ENCODE data around the gene TPPP.
"Not testable (repeated sequence)": the region's sequence is repeated elsewhere in the genome, so short reads cannot be mapped to it uniquely, and the experiment has no call there.

TPPP gene

GRCh38 chr5:643811-644271, 49.3 kb downstream of the TPPP start:
- peak; percentile 77 for DNase-seq

GRCh38 chr5:643351-643801, 49.8 kb downstream of the TPPP start:
- peak; percentile 91 for DNase-seq

DNA sequence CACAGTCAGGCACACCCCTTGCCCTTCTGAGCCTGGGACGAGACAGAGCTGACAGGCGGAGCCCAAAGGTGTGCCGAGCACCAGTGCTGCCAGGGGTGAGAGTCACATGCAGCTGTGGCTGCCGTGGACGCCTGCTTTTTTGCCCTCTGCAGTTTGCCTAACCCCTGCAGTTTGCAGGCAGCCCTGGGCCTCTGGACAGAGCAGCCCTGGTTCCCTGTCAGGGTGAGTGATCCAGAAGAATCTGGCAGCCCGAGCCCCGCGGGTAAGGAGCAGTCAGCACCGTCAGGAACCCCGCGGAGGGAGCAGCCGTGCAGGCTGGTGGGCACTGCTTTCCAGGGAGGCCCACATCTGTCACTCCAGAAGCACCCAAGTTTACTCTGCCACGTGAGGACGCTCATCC, 50.7 kb downstream of the TPPP start:
- no peak for DNase-seq

GRCh38 chr5:641331-641765, 51.8 kb downstream of the TPPP start:
- no peak for DNase-seq

DNA sequence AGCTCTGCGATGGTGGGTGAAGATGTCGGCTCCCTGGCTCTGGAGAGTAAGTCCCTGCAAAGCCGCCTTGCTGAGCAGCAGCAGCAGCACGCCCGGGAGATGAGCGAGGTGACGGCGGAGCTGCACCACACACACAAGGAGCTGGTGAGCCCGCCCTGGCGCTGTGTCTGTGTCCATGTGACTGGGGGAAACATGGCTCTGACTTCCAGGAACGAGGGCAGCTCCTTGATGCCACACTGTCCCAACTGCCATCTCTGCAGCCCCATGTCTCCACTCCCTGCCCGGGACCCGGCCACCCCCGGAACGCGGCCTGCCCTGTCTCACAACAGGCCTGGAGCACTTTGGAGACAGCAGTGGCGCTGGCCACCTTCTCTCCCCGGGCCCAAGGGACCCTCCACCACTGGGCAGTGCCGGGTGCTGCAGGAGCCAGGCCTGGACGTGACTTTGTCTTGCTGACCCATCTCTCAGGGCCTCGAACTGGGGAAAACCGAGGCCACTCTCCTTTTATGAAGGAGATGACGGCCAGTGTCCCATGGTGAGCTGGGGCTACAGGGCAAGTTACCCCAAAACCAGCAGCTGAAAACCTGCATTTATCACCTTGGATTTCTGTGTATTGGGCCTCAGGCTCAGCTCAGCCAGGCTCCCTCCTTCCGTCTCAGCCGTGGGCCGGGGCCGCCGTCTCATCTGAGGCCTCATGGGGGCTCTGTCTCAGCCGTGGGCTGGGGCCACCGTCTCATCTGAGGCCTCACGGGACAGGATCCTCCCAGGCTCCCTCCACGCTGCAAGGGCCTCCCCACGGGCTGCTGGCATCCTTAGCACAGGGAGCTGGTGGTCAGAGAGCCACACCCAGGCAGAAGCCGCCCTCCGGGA, 52.5 kb downstream of the TPPP start:
- DNase-seq: no peak

GRCh38 chr5:639584-640213, 53.5 kb downstream of the TPPP start:
- DNase-seq: no peak

DNA sequence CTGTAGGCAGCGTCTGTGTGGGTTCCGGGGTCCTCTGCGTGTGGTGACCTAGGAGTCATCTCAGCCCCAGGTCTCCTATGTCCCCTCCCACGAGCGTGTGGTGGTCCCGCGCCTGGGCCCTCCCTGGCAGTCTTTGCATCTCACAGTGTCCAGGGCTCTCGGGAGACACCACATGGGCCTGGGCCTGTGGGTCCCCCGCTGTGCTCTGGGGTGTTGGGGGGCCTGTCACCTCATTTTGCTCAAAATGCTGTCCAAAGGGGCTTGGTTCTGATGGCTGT, 54.0 kb downstream of the TPPP start:
- no peak for DNase-seq

- DNase-seq: no peak
Measured at GRCh38 chr5:638501-639252, 54.5 kb downstream of the TPPP start.

DNA sequence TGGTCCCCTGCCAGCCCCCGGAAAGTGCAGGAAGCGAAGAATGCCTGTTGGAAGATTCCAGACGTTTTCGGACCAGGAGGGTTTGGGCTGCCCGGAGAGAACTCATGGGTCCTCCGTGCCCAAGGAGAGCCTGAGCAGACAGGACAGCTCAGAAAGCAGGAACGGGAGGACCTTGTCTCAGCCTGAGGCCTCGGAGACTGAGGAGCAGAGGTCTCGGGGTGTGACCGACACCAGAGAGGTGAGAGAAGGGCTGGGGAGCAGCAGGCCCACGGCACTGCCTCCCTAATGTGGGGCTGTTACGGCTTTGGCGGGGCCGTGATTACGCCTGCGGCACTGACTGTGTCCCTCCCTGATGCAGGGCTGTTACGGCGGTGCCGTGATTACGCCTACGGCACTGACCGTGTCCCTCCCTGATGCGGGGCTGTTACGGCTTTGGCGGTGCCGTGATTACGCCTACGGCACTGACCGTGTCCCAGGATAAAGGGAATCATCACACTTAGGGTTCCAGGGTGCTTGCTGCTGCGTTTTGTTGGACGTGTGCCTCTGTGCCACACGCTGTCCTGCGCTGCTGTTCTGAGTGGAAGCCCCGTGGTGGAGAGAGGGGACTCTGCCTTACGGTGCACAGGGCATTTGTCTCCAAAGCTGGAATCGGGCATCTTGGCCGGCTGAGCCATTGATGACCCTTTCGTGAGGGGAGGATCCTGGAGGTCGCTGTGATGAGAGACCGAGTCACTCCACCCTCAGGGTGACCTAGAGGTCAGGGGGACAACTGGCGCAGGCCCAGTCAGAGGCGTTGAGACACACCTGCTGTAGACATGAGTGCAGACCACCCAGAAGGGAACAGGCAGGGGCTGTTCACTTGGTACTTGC, 55.3 kb downstream of the TPPP start:
- no peak for DNase-seq

GRCh38 chr5:636951-637350, 56.2 kb downstream of the TPPP start:
- no peak for DNase-seq

DNA sequence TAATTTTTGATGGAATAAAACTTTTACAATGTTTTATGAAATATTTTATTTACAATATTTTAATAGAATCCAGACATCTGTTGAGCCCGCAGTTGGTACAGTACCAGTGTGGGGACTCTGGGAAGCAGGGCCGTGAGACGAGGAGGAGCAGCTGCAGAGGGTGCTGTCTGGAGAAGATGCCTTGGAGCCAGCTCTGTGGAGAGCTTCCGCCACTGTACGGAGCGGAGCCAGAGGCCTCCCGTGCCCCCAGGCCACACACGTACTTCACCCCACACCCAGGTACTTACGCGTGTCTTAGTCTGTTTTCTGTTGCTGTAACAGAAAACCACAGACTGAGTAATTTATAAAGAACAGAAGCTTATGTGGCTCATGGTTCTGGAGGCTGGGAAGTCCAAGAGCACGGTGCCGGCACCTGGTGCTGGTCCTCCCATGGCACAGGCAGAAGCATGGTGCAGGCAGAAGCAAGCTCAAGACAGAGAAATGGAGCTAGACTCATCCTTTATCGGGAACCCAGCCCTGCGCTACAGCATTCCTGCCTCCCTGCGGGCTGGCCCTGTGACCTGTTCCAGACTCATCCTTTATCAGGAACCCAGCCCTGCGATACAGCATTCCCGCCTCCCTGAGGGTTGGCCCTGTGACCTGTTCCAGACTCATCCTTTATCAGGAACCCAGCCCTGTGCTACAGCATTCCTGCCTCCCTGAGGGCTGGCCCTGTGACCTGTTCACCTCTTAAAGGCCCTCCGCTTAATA, 57.7 kb downstream of the TPPP start:
- DNase-seq: no peak

DNA sequence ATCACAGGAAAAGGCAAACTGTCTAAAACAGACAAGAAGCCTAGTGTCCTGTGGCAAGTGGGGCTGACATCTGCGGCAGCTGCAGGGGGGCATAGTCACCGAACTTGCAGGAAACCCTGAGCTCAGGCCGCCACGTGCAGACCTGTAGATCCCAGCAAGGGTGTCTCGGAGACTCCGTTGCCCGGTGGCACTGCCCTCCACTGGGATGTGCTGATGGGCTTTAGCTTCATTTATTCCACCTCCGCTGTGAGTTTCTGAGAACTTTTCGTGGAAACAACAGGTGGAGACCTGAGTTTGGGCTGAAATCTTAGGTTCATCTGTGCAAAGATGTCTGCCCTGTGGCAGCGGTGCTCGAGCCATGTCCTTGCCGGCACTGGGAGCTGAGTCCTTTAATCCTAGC, 59.0 kb downstream of the TPPP start:
- DNase-seq: no peak

DNA sequence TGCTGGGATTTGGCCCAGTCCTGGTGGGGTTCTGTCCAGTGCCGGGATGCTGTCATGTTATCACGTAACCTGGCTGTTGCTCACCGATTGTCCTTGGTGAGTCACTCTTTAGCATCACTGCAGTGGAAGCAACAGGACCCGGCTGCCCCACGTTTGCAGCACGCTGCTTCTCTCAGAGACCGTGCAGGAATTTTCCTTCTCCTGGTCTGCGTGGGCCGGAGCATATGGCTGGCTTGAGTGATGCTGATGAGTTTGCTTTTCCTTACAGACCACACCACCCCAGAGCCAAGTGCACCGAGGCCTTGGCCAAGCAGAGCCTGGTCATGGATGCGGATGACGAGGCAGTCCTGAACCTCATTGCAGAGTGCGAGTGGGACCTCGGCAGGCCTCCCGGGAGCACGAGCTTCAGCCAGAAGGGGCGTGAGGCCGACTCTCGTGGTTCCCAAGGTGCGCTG, 59.6 kb downstream of the TPPP start:
- no peak for DNase-seq

DNA sequence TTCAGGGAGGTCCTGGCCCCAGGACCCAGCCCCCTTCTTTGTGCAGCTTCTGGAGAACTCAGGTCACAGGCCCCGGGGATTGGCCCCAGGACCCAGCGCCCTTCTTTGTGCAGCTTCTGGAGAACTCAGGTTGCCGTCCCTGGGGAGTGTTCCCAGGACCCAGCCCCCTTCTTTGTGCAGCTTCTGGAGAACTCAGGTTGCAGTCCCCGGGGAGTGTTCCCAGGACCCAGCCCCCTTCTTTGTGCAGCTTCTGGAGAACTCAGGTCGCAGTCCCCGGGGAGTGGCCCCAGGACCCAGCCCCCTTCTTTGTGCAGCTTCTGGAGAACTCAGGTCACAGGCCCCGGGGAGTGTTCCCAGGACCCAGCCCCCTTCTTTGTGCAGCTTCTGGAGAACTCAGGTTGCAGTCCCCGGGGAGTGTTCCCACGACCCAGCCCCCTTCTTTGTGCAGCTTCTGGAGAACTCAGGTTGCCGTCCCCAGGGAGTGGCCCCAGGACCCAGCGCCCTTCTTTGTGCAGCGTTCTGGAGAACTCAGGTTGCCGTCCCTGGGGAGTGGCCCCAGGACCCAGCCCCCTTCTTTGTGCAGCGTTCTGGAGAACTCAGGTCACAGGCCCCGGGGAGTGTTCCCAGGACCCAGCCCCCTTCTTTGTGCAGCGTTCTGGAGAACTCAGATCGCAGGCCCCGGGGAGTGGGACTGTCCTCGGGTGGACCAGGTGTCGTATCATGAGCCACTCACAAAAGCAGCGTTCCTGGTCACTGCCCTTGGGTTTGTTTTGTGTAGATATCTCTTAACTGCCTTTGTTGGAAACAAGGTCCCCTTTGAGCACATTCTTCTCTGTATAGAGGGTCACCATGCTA, 64.6 kb downstream of the TPPP start:
- DNase-seq: not testable (repeated sequence)

- no peak for DNase-seq
Measured at GRCh38 chr5:627840-628239, 65.3 kb downstream of the TPPP start.

DNA sequence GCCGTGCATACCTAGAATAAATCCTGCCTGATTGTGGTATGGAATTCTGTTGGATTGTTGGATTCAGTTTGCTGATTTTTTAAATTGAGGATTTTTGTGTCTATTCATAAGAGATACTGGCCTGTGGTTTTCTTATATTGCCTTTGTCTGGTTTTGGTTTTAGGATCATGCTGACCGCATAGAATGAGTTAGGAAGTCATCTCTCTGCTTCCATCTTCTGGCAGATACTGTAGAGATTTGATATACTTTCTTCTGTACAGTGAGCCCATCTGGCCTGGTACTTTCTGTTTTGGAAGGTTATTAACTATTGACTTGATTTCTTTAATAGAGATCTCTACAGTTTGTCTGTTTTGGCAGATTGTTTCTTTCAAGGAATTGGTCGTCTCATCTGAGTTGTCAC, 66.3 kb downstream of the TPPP start:
- DNase-seq: no peak

- no peak for DNase-seq
Measured at GRCh38 chr5:625516-625915, 67.6 kb downstream of the TPPP start.

GRCh38 chr5:624951-625230, 68.3 kb downstream of the TPPP start:
- DNase-seq: no peak

DNA sequence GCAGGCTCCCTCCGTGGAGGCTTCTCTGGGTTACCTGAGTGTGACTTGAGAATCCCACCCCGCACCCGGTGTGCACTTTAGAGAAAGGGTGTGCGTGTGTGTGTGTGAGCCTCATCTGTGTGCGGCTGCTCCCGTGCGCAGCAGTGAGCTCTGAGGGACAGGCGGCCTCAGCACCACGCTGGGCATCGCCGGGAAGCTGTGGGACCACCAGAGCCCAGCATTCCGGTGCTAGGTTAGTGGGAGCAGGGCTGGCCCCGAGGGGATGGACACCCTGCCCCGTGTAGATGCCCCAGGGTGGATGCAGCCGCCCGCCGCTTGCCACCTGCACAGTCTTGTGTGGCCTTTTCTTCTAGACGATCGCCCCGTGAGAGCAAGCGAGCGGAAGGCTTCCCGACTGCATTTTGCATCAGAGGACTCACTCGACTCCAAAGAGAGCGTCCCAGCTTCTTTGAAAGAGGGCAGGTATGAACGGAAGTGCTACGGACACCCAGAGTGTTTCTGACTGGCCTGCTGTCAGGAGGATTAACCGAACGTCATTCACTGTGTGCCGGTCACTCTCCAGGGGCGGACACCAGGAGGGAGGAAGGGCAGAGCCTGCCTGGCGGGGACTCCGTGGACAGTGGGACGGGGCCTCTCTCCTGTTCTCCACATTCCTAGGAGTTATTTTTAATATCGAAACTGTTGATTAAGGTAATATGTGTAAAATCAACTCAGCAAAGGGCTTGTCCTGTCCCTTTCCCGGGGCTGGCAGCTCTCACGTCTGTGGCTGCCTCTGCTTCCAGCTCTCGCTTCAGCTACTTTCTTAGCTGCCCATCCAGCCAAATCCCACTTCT, 68.8 kb downstream of the TPPP start:
- DNase-seq: no peak

GRCh38 chr5:623531-623930, 69.6 kb downstream of the TPPP start:
- DNase-seq: no peak
